H1 (cell line): ENCODE results near the gene NEDD9. TPM values are rescaled to one million over a fixed set of nuclear protein-coding genes. Genes with fewer than 3 reads are reported as not detected.

Source experiments
- CTCF ChIA-PET: fragments of 300-600 bp; sonication (Branson Sonifier 250); formaldehyde crosslinking; loops from one replicate; lab custom pipeline; 2021; ENCODE audit not compliant: partially characterized antibody; lab: Charles Lee
- POLR2A ChIA-PET: fragments of 300-600 bp; sonication (Branson Sonifier 250); formaldehyde crosslinking; loops from one replicate; lab custom pipeline; 2021; ENCODE audit warnings: inconsistent platforms; ENCODE audit not compliant: partially characterized antibody; lab: Charles Lee
- DNase-seq, 2 experiments: peaks; one replicate each; pipeline versions ENCODE4 v3.0.0 to v3.0.0-alpha.2; 2010 to 2022; ENCODE audit warnings: low spot score in 2 of 2, low read depth in 1 of 2, mixed read lengths in 1 of 2
- FAIRE-seq: peaks from 2 replicates; lab custom pipeline; 2011; peaks lifted over from hg19 to GRCh38; lab: Jason Lieb, UNC
- H2AFZ ChIP-seq: 2 replicates; pipeline ENCODE4 v1.8.1; 2012; ENCODE audit warnings: low read length, inconsistent platforms
- H2AK5ac ChIP-seq: 2 replicates; pipeline ENCODE4 v1.6.1; 2013; ENCODE audit warnings: low read depth, low read length
- H2BK120ac ChIP-seq: replicated peaks from 2 replicates; pipeline ENCODE3; 2013; ENCODE audit warnings: low read depth, low read length, inconsistent platforms
- H2BK12ac ChIP-seq: 2 replicates; pipeline ENCODE4 v1.6.1; 2013; ENCODE audit warnings: low read depth, low read length
- H2BK15ac ChIP-seq: 2 replicates; pipeline ENCODE4 v1.6.1; 2013; ENCODE audit warnings: low read length
- H2BK20ac ChIP-seq: 2 replicates; pipeline ENCODE4 v1.6.1; 2013; ENCODE audit warnings: low read length
- H2BK5ac ChIP-seq: 2 replicates; pipeline ENCODE4 v1.6.1; 2013; ENCODE audit warnings: low read depth, low read length
- H3K14ac ChIP-seq: 2 replicates; pipeline ENCODE4 v1.6.1; 2013; ENCODE audit warnings: inconsistent platforms; ENCODE audit not compliant: insufficient read length
- H3K18ac ChIP-seq: 2 replicates; pipeline ENCODE4 v1.6.1; 2013; ENCODE audit warnings: low read length; ENCODE audit errors: extremely low read depth
- H3K23ac ChIP-seq: 2 replicates; pipeline ENCODE4 v1.6.1; 2013; ENCODE audit warnings: inconsistent platforms; ENCODE audit not compliant: insufficient read length
- H3K23me2 ChIP-seq: 2 replicates; pipeline ENCODE4 v1.6.1; 2013; ENCODE audit warnings: low read depth, low read length
- H3K27ac ChIP-seq: 2 replicates; pipeline ENCODE4 v1.6.1; 2011; ENCODE audit warnings: low read depth, low read length, inconsistent platforms
- H3K27me3 ChIP-seq, 4 experiments: replicated peaks in 1 of 4; 1 replicate in 1 of 4; 2 replicates in 3 of 4; pipeline versions ENCODE4 v1.6.1 to v1.8.1; 2011 to 2013; ENCODE audit warnings: low read length in 3 of 4, mild to moderate bottlenecking in 3 of 4, inconsistent platforms in 2 of 4, mixed read lengths in 2 of 4, moderate library complexity in 1 of 4; ENCODE audit not compliant: control insufficient read depth in 3 of 4, insufficient read depth in 3 of 4; ENCODE audit errors: extremely low read depth in 1 of 4
- H3K36me3 ChIP-seq, 4 experiments: 2 replicates each; pipeline versions ENCODE4 v1.6.1 to v1.8.1; 2011 to 2013; ENCODE audit warnings: mild to moderate bottlenecking in 4 of 4, low read length in 3 of 4, moderate library complexity in 2 of 4, control low read depth in 1 of 4, inconsistent platforms in 1 of 4; ENCODE audit not compliant: insufficient read depth in 4 of 4, control insufficient read depth in 2 of 4
- H3K4ac ChIP-seq: replicated peaks from 2 replicates; pipeline ENCODE3; 2013; ENCODE audit warnings: low read length, low read depth, mixed read lengths, inconsistent platforms; ENCODE audit not compliant: insufficient read length
- H3K4me1 ChIP-seq, 4 experiments: replicated peaks in 1 of 4; 1 replicate in 1 of 4; 2 replicates in 3 of 4; pipeline versions ENCODE4 v1.6.1 to v1.8.1; 2011 to 2013; ENCODE audit warnings: low read length in 3 of 4, inconsistent platforms in 2 of 4, mixed read lengths in 1 of 4; ENCODE audit not compliant: insufficient read depth in 4 of 4, control insufficient read depth in 3 of 4
- H3K4me2 ChIP-seq, 2 experiments: 2 replicates each; pipeline versions ENCODE4 v1.6.1 to v1.8.1; 2011 to 2013; ENCODE audit warnings: low read depth in 2 of 2, low read length in 2 of 2, control low read depth in 1 of 2, inconsistent platforms in 1 of 2, mild to moderate bottlenecking in 1 of 2; ENCODE audit not compliant: insufficient read depth in 1 of 2
- H3K4me3 ChIP-seq, 4 experiments: fragments of 200-600, 300-600 bp in 1 of 4; sonication (generic), shearing (Covaris generic), sonication (Bioruptor Twin) in 1 of 4; 2 replicates each; pipeline versions ENCODE4 v1.5.1 to v1.8.1; 2011 to 2016; ENCODE audit warnings: low read length in 4 of 4, low read depth in 3 of 4, control low read depth in 2 of 4, inconsistent platforms in 2 of 4, mild to moderate bottlenecking in 2 of 4, mixed read lengths in 1 of 4, moderate library complexity in 1 of 4; ENCODE audit not compliant: insufficient read depth in 2 of 4; ENCODE audit errors: extremely low read depth in 1 of 4
- H3K56ac ChIP-seq: replicated peaks from 2 replicates; pipeline ENCODE3; 2013; ENCODE audit warnings: low read depth, mild to moderate bottlenecking, mixed read lengths, low read length, inconsistent platforms; ENCODE audit not compliant: insufficient read length
- H3K79me1 ChIP-seq: 2 replicates; pipeline ENCODE4 v1.6.1; 2013; ENCODE audit warnings: low read depth, low read length, control low read depth
- H3K79me2 ChIP-seq, 2 experiments: 2 replicates each; pipeline versions ENCODE4 v1.6.1 to v1.8.1; 2012 to 2013; ENCODE audit warnings: low read length in 2 of 2, mild to moderate bottlenecking in 2 of 2, inconsistent platforms in 1 of 2; ENCODE audit not compliant: insufficient read depth in 2 of 2, control insufficient read depth in 1 of 2
- H3K9ac ChIP-seq, 4 experiments: replicated peaks in 1 of 4; 1 replicate in 1 of 4; 2 replicates in 3 of 4; pipeline versions ENCODE4 v1.6.1 to v1.8.1; 2011 to 2013; ENCODE audit warnings: low read depth in 3 of 4, low read length in 3 of 4, control low read depth in 2 of 4, mild to moderate bottlenecking in 2 of 4, moderate library complexity in 2 of 4, inconsistent platforms in 1 of 4; ENCODE audit errors: extremely low read depth in 1 of 4
- H3K9me3 ChIP-seq, 2 experiments: 2 replicates each; pipeline versions ENCODE4 v1.6.1 to v1.8.1; 2012 to 2013; ENCODE audit warnings: mild to moderate bottlenecking in 2 of 2, moderate library complexity in 2 of 2, control low read depth in 1 of 2, inconsistent platforms in 1 of 2, low read depth in 1 of 2, low read length in 1 of 2, mixed read lengths in 1 of 2; ENCODE audit not compliant: insufficient read depth in 2 of 2
- H4K20me1 ChIP-seq, 2 experiments: replicated peaks in 1 of 2; 2 replicates each; pipeline versions ENCODE3 to v1.8.1; 2011 to 2013; ENCODE audit warnings: inconsistent platforms in 2 of 2, low read length in 2 of 2, mild to moderate bottlenecking in 1 of 2; ENCODE audit not compliant: insufficient read depth in 2 of 2, control insufficient read depth in 1 of 2
- H4K5ac ChIP-seq: 2 replicates; pipeline ENCODE4 v1.6.1; 2013; ENCODE audit warnings: low read length, low read depth, mixed read lengths, inconsistent platforms; ENCODE audit not compliant: insufficient read length
- H4K8ac ChIP-seq: 2 replicates; pipeline ENCODE4 v1.8.0; 2013; ENCODE audit warnings: mild to moderate bottlenecking, moderate library complexity, low read length, inconsistent platforms; ENCODE audit not compliant: insufficient read depth; ENCODE audit errors: extremely low read depth
- H4K91ac ChIP-seq: replicated peaks from 2 replicates; pipeline ENCODE3; 2013; ENCODE audit warnings: low read length, mixed read lengths, inconsistent platforms; ENCODE audit not compliant: insufficient read length
- CBX8 ChIP-seq: fragments of 300-800, 300-1000 bp; sonication (generic); IDR thresholded peaks from 2 replicates; pipeline ENCODE4 v1.7.1; 2016; ENCODE audit warnings: low read depth, low read length, borderline replicate concordance
- CREB1 ChIP-seq: IDR thresholded peaks from 2 replicates; pipeline ENCODE4 v1.6.1; 2012; ENCODE audit warnings: inconsistent platforms
- HDAC2 ChIP-seq, 2 experiments: fragments of 300-600 bp in 1 of 2; sonication (generic) in 1 of 2; IDR thresholded peaks; 2 replicates each; pipeline ENCODE4 v1.6.1; 2011 to 2012; ENCODE audit warnings: low read depth in 2 of 2, low read length in 2 of 2, mild to moderate bottlenecking in 2 of 2, moderate library complexity in 2 of 2, borderline replicate concordance in 1 of 2, inconsistent platforms in 1 of 2
- NRF1 ChIP-seq: IDR thresholded peaks from 2 replicates; pipeline ENCODE4 v1.6.1; 2011; ENCODE audit warnings: mild to moderate bottlenecking, low read depth, low read length, improper control_type of control experiment
- WGBS, 2 experiments: shearing (Covaris generic) in 1 of 2; methylation state at CpG; one replicate each; pipeline versions ENCODE4 v1.1.6 to v1.1.7; 2013 to 2015; ENCODE audit warnings: low lambda C conversion rate in 2 of 2, mixed read lengths in 2 of 2, inconsistent platforms in 1 of 2, low coverage in 1 of 2, missing lambda C conversion rate in 1 of 2; ENCODE audit not compliant: insufficient replicate concordance in 2 of 2, insufficient coverage in 1 of 2, insufficient read length in 1 of 2; ENCODE audit errors: extremely low coverage in 1 of 2, missing lambda C conversion rate in 1 of 2; 5-methylcytosine and 5-hydroxymethylcytosine counted together
- polyA plus RNA-seq, 7 experiments: library from polyadenylated mRNA; depleted of rRNA in 3 of 7; stranded (reverse) in 5 of 7; unstranded in 2 of 7; fragments of >200 nt in 5 of 7; fragments of 200-250 nt in 2 of 7; gene quantifications; 1 replicate in 5 of 7; 2 replicates in 1 of 7; 4 replicates in 1 of 7; pipeline versions ENCODE4 v1.2.1 to v1.2.3, GENCODE V29; 2011 to 2013; ENCODE audit warnings: missing spikeins in 2 of 7, mixed read lengths in 2 of 7
- total RNA-seq: library from RNA; stranded (reverse); fragmentation: NEBNext Ultra II Directional; extraction: Animal tissue kit (Norgen Biotek cat#: 25700); gene quantifications from 2 replicates; pipeline ENCODE4 v1.2.1, GENCODE V29; 2021
- TF ChIP-seq, protein P1 (sequence below): IDR thresholded peaks from 2 replicates; pipeline ENCODE4 v1.6.1; 2011; ENCODE audit warnings: low read depth, mild to moderate bottlenecking, low read length; ENCODE audit not compliant: insufficient read depth

NEDD9 gene
- total and polyA plus RNA-seq, 2 of the 8 experiments (the other 6 are each of a cell fraction or from before 2014, with no cell fraction given): 3.6 to 12.0 TPM

GRCh38 chr6:11221623-11222384 lies 10.7 kb downstream of the NEDD9 start:
- H3K9me3 ChIP-seq: no peaks in the 10 kb centered on the region
- no peak overlapping the region for H4K91ac ChIP-seq
- peaks cover 3% of the 10 kb centered on the region; the same call in 1 of the 2 replicates for H3K79me1 ChIP-seq
- no peak overlapping the region for H3K27ac ChIP-seq
- H4K5ac ChIP-seq: no peak overlapping the region
- H3K4me3 ChIP-seq: no peak overlapping the region
- CTCF ChIA-PET: interaction anchor here (0.8 to 1.9 kb wide), 2 partner anchors 20 to 49 kb away, joined by 5 to 7 read pairs; no protein-coding TSS in a partner anchor
- H3K18ac ChIP-seq: no peak overlapping the region
- H3K36me3 ChIP-seq: no peaks in the 10 kb centered on the region
- no peaks in the 10 kb centered on the region for H4K20me1 ChIP-seq
- TF ChIP-seq, protein P1, sequence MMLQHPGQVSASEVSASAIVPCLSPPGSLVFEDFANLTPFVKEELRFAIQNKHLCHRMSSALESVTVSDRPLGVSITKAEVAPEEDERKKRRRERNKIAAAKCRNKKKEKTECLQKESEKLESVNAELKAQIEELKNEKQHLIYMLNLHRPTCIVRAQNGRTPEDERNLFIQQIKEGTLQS: no peak
- TF ChIP-seq NRF1 (no peak), HDAC2 (IDR thresholded peaks at IDR 0.05; ENCODE audit: borderline replicate concordance in 1 of 2, low read depth in 2 of 2, low read length in 2 of 2) (no peak), CREB1 (no peak), CBX8 (no peak)
- H3K14ac ChIP-seq: no peak overlapping the region
- DNase-seq (no peak), FAIRE-seq (no peak)
- H2BK20ac ChIP-seq: no peak overlapping the region
- WGBS, 2 experiments: 92% methylated on average over 3 of the region's 3 CpGs; no CpG with 5 or more reads in 1 of the 2 experiments
- H2BK5ac ChIP-seq: no peak overlapping the region
- H3K4me2 ChIP-seq: no peak overlapping the region
- H2AK5ac ChIP-seq: no peak overlapping the region
- no peaks in the 10 kb centered on the region for H3K79me2 ChIP-seq
- H3K23me2 ChIP-seq: no peaks in the 10 kb centered on the region
- no peak overlapping the region for H3K9ac ChIP-seq
- no peak overlapping the region for H3K4ac ChIP-seq
- H3K56ac ChIP-seq: no peak overlapping the region
- no peak overlapping the region for H4K8ac ChIP-seq
- no peak overlapping the region for H2BK120ac ChIP-seq
- H3K4me1 ChIP-seq: peaks cover 0 to 2% (median 0%) of the 10 kb centered on the region in 4 experiments; a peak in 2 of 7 replicates
- no peak overlapping the region for H2BK15ac ChIP-seq
- H3K27me3 ChIP-seq: no peaks in the 10 kb centered on the region
- H3K23ac ChIP-seq: no peak overlapping the region
- no peak overlapping the region for H2BK12ac ChIP-seq
- H2AFZ ChIP-seq: no peak overlapping the region
- POLR2A ChIA-PET: no interaction called here
